ENCODE data around the gene YAE1. TPM values are rescaled to one million over a fixed set of nuclear protein-coding genes. Genes with fewer than 3 reads are reported as not detected.

The YAE1 gene, protein sequence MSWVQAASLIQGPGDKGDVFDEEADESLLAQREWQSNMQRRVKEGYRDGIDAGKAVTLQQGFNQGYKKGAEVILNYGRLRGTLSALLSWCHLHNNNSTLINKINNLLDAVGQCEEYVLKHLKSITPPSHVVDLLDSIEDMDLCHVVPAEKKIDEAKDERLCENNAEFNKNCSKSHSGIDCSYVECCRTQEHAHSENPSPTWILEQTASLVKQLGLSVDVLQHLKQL
- 10 to 100 TPM; 12.1 to 16.1 TPM for total RNA-seq

- POLR2A ChIA-PET, result interaction anchor here (0.6 kb wide), 1 partner anchor 373 kb away, joined by 5 read pairs; no protein-coding TSS in a partner anchor
- peaks cover 13% of the 10 kb centered on the region for H3K36me3 Mint-ChIP-seq (ENCODE audit: low read depth)
- H3K4me1 Mint-ChIP-seq, result peaks cover 19% of the 10 kb centered on the region
- H3K27ac Mint-ChIP-seq, result peak within 1 kb of the TSS; percentile 93
- H3K4me3 Mint-ChIP-seq, result peak within 1 kb of the TSS; percentile 96
- DNase-seq, result peak; percentile 81
- H3K9me3 Mint-ChIP-seq, result no peaks in the 10 kb centered on the region
- H3K27me3 Mint-ChIP-seq, result peaks cover under 1% of the 10 kb centered on the region
- CTCF ChIA-PET, result interaction anchor here (0.6 to 2.1 kb wide), 3 partner anchors 15 to 445 kb away, joined by 3 to 6 read pairs (median 5); partner anchors contain the start of gene RALA
These were observed at the start of gene YAE1 for GRCh38 chr7:39566023-39566921. Gene YAE1, plus strand, starts transcription at chr7:39566404. Its CDS starts 15 bp downstream, at chr7:39566419.

DNA sequence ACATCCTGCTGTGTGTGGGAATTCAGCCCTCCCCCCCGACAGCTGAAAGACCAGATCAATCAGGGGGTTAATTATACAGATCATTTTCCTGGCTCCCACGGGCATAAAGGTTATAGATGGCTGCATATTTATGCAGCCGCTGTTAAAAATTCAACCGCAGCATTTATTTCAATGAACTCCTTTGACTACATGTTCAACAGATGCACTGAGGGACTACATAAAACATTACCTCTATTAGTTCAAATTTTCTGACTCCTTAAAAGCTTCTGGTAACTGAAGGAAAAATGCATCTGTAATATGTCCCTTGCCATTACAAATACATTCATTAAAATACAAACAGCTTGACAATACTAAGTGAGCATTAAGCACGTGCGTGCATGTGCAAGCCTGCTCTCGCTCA is 49.7 kb upstream of the YAE1 start:
- DNase-seq, result no peak
- Mint-ChIP-seq H3K4me1 (peaks cover 2% of the 10 kb centered on the region), H3K27ac (no peak overlapping the region), H3K4me3 (no peak overlapping the region), H3K36me3 (ENCODE audit: low read depth) (no peaks in the 10 kb centered on the region), H3K27me3 (peaks cover 13% of the 10 kb centered on the region), H3K9me3 (no peaks in the 10 kb centered on the region)
- POLR2A ChIA-PET, result no interaction called here
- CTCF ChIA-PET, result no interaction called here

DNA sequence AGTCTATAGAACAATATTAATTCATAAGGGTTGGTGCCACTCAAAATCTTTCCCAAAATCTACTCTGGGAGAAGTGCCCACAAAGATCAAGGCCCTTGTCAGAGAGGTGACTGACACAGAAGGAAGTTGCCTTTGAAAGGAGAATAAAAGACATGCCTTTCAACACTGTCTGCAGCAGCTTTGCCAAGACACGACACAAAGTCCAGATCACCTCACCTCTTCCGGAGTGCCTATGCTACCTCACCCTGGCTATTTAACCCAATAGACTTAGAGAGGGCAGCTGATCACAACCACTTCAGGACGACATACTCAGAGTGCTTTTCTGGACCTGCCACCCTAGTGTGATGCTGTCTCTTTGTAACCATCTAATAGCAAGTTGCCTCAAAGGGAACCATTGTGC is 49.0 kb upstream of the YAE1 start:
- ChIA-PET POLR2A (no interaction called here), CTCF (no interaction called here)
- no peaks in the 10 kb centered on the region for H3K9me3 Mint-ChIP-seq
- H3K4me3 Mint-ChIP-seq, result no peak overlapping the region
- H3K36me3 Mint-ChIP-seq (ENCODE audit: low read depth), result no peaks in the 10 kb centered on the region
- peaks cover 2% of the 10 kb centered on the region for H3K4me1 Mint-ChIP-seq
- H3K27ac Mint-ChIP-seq, result no peak overlapping the region
- H3K27me3 Mint-ChIP-seq, result peaks cover 13% of the 10 kb centered on the region
- no peak for DNase-seq

DNA sequence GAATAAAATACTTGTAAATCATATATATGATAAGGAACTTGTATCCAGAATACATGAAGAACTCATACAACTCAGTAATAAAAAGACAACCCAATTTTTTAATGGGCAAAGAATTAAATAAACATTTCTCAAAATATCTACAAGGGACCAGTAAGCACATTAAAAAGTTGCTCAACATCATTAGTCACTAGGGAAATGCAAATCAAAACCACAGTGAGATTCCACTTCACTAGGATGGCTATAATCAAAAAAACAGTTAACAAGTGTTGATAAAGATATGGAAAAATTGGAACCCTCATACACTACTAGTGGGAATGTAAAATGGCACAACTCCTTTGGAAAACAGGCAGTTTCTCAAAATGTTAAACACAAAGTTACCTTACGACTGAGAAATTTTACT is 40.3 kb upstream of the YAE1 start:
- Mint-ChIP-seq H3K36me3 (ENCODE audit: low read depth) (no peaks in the 10 kb centered on the region), H3K27ac (no peak overlapping the region), H3K27me3 (peaks cover 19% of the 10 kb centered on the region), H3K4me3 (no peak overlapping the region), H3K9me3 (no peaks in the 10 kb centered on the region), H3K4me1 (no peaks in the 10 kb centered on the region)
- ChIA-PET CTCF (no interaction called here), POLR2A (no interaction called here)
- DNase-seq, result no peak

GRCh38 chr7:39526666-39527065 is 39.5 kb upstream of the YAE1 start:
- CTCF ChIA-PET, result no interaction called here
- DNase-seq, result no peak
- Mint-ChIP-seq H3K9me3 (no peaks in the 10 kb centered on the region), H3K27me3 (peaks cover 19% of the 10 kb centered on the region), H3K4me1 (no peaks in the 10 kb centered on the region), H3K27ac (no peak overlapping the region), H3K36me3 (ENCODE audit: low read depth) (no peaks in the 10 kb centered on the region), H3K4me3 (no peak overlapping the region)
- POLR2A ChIA-PET, result no interaction called here

DNA sequence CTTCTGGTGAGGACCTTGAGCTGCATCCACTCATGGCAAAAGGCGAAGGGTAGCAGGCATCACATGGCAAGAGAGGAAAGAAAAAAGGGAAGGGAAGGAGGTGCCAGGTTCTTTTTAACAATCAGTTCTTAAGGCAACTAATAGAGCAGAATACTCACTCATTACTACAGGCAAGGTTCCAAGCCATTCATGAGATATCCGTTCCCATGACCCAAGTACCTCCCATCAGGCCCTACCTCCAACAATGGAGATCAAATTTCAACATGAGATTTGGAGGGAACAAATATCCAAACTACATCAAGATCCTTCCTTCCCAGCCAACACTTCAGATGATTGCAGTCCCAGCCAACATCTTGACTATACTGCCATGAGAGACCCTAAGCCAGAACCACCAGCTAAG is 38.9 kb upstream of the YAE1 start:
- no peak overlapping the region for H3K27ac Mint-ChIP-seq

DNA sequence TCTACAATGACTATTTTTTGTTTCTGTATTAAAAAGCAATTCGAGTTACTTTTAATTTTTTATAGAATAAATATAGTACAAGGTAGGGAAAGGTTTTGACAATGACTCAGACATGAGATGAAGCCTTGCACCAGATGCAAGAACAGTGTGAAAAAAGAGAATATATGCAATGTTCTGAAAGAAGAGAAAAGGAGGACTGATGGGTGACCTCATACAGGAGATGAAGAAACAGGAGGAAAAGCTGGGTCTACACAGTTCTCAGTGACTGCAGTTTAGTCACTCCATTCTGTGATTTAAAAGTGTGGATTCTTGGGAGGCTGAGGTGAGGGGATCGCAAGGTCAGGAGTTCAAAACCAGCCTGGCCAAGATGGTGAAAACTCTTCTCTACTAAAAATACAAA is 38.3 kb upstream of the YAE1 start:
- ChIA-PET CTCF (no interaction called here), POLR2A (no interaction called here)
- Mint-ChIP-seq H3K36me3 (ENCODE audit: low read depth) (no peaks in the 10 kb centered on the region), H3K9me3 (no peaks in the 10 kb centered on the region), H3K4me3 (no peak overlapping the region), H3K4me1 (no peaks in the 10 kb centered on the region), H3K27ac (no peak overlapping the region), H3K27me3 (peaks cover 19% of the 10 kb centered on the region)
- no peak for DNase-seq

More for the DNA sequence above, 38.9 kb upstream of the YAE1 start:
- CTCF ChIA-PET, result no interaction called here
- H3K9me3 Mint-ChIP-seq, result no peaks in the 10 kb centered on the region
- POLR2A ChIA-PET, result no interaction called here
- no peaks in the 10 kb centered on the region for H3K4me1 Mint-ChIP-seq
- no peak overlapping the region for H3K4me3 Mint-ChIP-seq
- no peak for DNase-seq
- no peaks in the 10 kb centered on the region for H3K36me3 Mint-ChIP-seq (ENCODE audit: low read depth)
- peaks cover 19% of the 10 kb centered on the region for H3K27me3 Mint-ChIP-seq

- H3K4me1 Mint-ChIP-seq, result no peaks in the 10 kb centered on the region
- no peaks in the 10 kb centered on the region for H3K9me3 Mint-ChIP-seq
- ChIA-PET CTCF (interaction anchor here (0.6 to 1.1 kb wide), 2 partner anchors 9 to 419 kb away, joined by 3 read pairs; no protein-coding TSS in a partner anchor), POLR2A (no interaction called here)
- H3K27me3 Mint-ChIP-seq, result peaks cover 19% of the 10 kb centered on the region
- no peak overlapping the region for H3K27ac Mint-ChIP-seq
- H3K36me3 Mint-ChIP-seq (ENCODE audit: low read depth), result no peaks in the 10 kb centered on the region
- no peak for DNase-seq
- H3K4me3 Mint-ChIP-seq, result no peak overlapping the region
These were observed 37.4 kb upstream of the YAE1 start for GRCh38 chr7:39528849-39529248.

GRCh38 chr7:39529582-39529981 is 36.6 kb upstream of the YAE1 start:
- Mint-ChIP-seq H3K4me1 (no peaks in the 10 kb centered on the region), H3K27ac (no peak overlapping the region), H3K4me3 (no peak overlapping the region), H3K27me3 (peaks cover 13% of the 10 kb centered on the region), H3K9me3 (no peaks in the 10 kb centered on the region), H3K36me3 (ENCODE audit: low read depth) (no peaks in the 10 kb centered on the region)
- ChIA-PET POLR2A (no interaction called here), CTCF (interaction anchor here (1.1 kb wide), 1 partner anchor 9 kb away, joined by 3 read pairs; no protein-coding TSS in a partner anchor)
- no peak for DNase-seq

- DNase-seq, result no peak
- Mint-ChIP-seq H3K36me3 (ENCODE audit: low read depth) (no peaks in the 10 kb centered on the region), H3K4me3 (no peak overlapping the region), H3K4me1 (no peaks in the 10 kb centered on the region), H3K9me3 (no peaks in the 10 kb centered on the region), H3K27ac (no peak overlapping the region), H3K27me3 (peaks cover 8% of the 10 kb centered on the region)
- CTCF ChIA-PET, result interaction anchor here (0.6 kb wide), 1 partner anchor 135 kb away, joined by 3 read pairs; no protein-coding TSS in a partner anchor
- POLR2A ChIA-PET, result no interaction called here
These were observed 35.2 kb upstream of the YAE1 start for GRCh38 chr7:39530971-39531370.

- Mint-ChIP-seq H3K9me3 (no peaks in the 10 kb centered on the region), H3K4me1 (no peaks in the 10 kb centered on the region), H3K27ac (no peak overlapping the region), H3K4me3 (no peak overlapping the region), H3K27me3 (peaks cover 5% of the 10 kb centered on the region), H3K36me3 (ENCODE audit: low read depth) (no peaks in the 10 kb centered on the region)
- ChIA-PET POLR2A (no interaction called here), CTCF (no interaction called here)
- no peak for DNase-seq
These were observed 34.4 kb upstream of the YAE1 start for GRCh38 chr7:39531818-39532217.

DNA sequence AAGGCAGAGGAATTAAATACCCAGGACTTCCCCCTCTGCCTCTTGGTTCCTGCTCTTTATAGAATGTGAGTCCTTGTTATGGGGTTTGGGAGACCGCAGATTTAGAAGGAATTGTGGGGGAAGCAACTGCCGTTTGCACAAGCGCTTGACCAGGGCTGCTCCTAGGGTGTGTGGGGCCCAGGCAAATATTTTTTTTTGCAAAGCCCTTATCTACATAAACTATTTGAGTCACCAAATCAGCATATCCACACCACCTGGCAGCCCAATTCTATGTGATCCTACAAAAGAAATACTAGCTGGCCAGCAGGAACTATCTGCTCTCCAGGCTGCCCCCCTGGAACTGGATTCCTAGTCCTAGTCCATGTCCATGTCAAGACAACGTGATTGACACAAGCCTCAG is 33.4 kb upstream of the YAE1 start:
- POLR2A ChIA-PET, result no interaction called here
- H3K27me3 Mint-ChIP-seq, result peaks cover 5% of the 10 kb centered on the region
- H3K9me3 Mint-ChIP-seq, result no peaks in the 10 kb centered on the region
- no peaks in the 10 kb centered on the region for H3K4me1 Mint-ChIP-seq
- CTCF ChIA-PET, result no interaction called here
- no peak for DNase-seq
- H3K36me3 Mint-ChIP-seq (ENCODE audit: low read depth), result no peaks in the 10 kb centered on the region
- no peak overlapping the region for H3K4me3 Mint-ChIP-seq
- H3K27ac Mint-ChIP-seq, result no peak overlapping the region

DNA sequence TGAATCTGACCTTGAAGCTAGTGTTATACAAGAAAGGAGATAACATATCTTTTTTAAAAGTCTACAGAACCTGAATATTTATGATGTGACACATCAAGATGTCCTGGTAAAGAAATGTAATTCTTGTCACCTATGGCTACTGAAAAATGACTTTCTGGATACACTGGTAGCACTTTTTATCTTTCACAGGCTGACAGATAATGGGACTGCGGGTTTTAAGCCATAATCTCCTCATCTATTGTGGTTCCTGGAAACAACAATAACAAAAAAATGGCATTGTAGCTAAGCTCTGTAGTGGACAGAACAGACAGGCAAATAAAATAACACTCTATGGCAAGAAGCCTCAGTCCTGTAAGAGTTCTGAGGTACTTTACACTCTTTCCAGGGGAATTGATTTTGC is 31.6 kb upstream of the YAE1 start:
- Mint-ChIP-seq H3K9me3 (no peaks in the 10 kb centered on the region), H3K4me3 (no peak overlapping the region), H3K27ac (no peak overlapping the region), H3K4me1 (no peaks in the 10 kb centered on the region), H3K36me3 (ENCODE audit: low read depth) (no peaks in the 10 kb centered on the region), H3K27me3 (peaks cover 3% of the 10 kb centered on the region)
- POLR2A ChIA-PET, result no interaction called here
- CTCF ChIA-PET, result no interaction called here
- no peak for DNase-seq
